Suprapubic skin (tissue), 4 donors: ENCODE results near the gene GEMIN8. TPM values are rescaled to one million over a fixed set of nuclear protein-coding genes. Genes with fewer than 3 reads are reported as not detected.

Experiments used
- DNase-seq, 2 donors: peaks; one replicate each; pipeline ENCODE4 v3.0.0-alpha.2; 2019; ENCODE audit warnings: low spot score in 2 of 2
- H3K27ac ChIP-seq: fragments of 200-600 bp; sonication (generic); one replicate; pipeline ENCODE4 v1.5.1; 2019
- H3K27me3 ChIP-seq: fragments of 200-600 bp; sonication (generic); one replicate; pipeline ENCODE4 v1.5.1; 2019
- H3K36me3 ChIP-seq: fragments of 200-600 bp; sonication (generic); one replicate; pipeline ENCODE4 v1.5.1; 2019
- H3K4me1 ChIP-seq: fragments of 200-600 bp; sonication (generic); one replicate; pipeline ENCODE4 v1.5.1; 2019
- H3K4me3 ChIP-seq: fragments of 200-600 bp; sonication (generic); one replicate; pipeline ENCODE4 v1.5.1; 2019; ENCODE audit warnings: mild to moderate bottlenecking
- H3K9me3 ChIP-seq: fragments of 200-600 bp; sonication (generic); one replicate; pipeline ENCODE4 v1.5.1; 2019
- CTCF ChIP-seq, 2 donors: fragments of 200-600 bp in 1 of 2; fragments of 450-650 bp in 1 of 2; sonication (generic) in 1 of 2; IDR thresholded peaks; one replicate each; pipeline ENCODE4 v1.5.1; 2016 to 2019; ENCODE audit warnings: antibody characterized with exemption in 2 of 2, mild to moderate bottlenecking in 1 of 2, moderate library complexity in 1 of 2
- EP300 ChIP-seq: sonication (generic); formaldehyde crosslinking; IDR thresholded peaks from one replicate; pipeline ENCODE4 v1.6.1; 2017; ENCODE audit warnings: antibody characterized with exemption
- POLR2A ChIP-seq, 2 donors: fragments of 450-650 bp; IDR thresholded peaks; one replicate each; pipeline ENCODE4 v1.6.1; 2017; ENCODE audit warnings: antibody characterized with exemption in 2 of 2, mild to moderate bottlenecking in 2 of 2, moderate library complexity in 2 of 2
- POLR2AphosphoS5 ChIP-seq, 3 donors: sonication (generic); formaldehyde crosslinking; IDR thresholded peaks; one replicate each; pipeline ENCODE4 v1.6.1; 2017; ENCODE audit warnings: antibody characterized with exemption in 3 of 3
- WGBS: methylation state at CpG from one replicate; pipeline ENCODE4 v1.1.5; 2018; 5-methylcytosine and 5-hydroxymethylcytosine counted together
- total RNA-seq, 4 donors: library from RNA; depleted of rRNA; stranded (reverse); fragments of >200 nt; gene quantifications; one replicate each; pipeline ENCODE4 v1.1.0, GENCODE V29; 2016

GEMIN8 gene
- 10 to 100 TPM; 19.2 to 36.2 (median 22.3) TPM for total RNA-seq

GRCh38 chrX:14029425-14030173 lies at the start of gene GEMIN8:
Gene GEMIN8, minus strand, starts transcription at chrX:14029892. Its CDS starts 8,414 bp downstream, at chrX:14021478.
- Histone ChIP-seq H3K36me3 (no peaks in the 10 kb centered on the region), H3K4me3 (peak within 1 kb of the TSS; percentile 61), H3K27ac (peak within 1 kb of the TSS; percentile 88), H3K4me1 (peaks cover 22% of the 10 kb centered on the region), H3K27me3 (no peaks in the 10 kb centered on the region), H3K9me3 (no peaks in the 10 kb centered on the region)
- TF ChIP-seq POLR2A (IDR thresholded peaks at IDR 0.05) (peak in 1 of 2 donors; percentile 36), POLR2AphosphoS5 (IDR thresholded peaks at IDR 0.05) (peak in 2 of 3 donors; percentile 66 to 69), CTCF (IDR thresholded peaks at IDR 0.05) (no peak), EP300 (no peak)
- WGBS = 1% methylated on average over 46 of the region's 67 CpGs
- peak; percentile 88 to 90 for DNase-seq

GRCh38 chrX:14076639-14077038 lies 46.9 kb upstream of the GEMIN8 start:
- Histone ChIP-seq H3K9me3 (no peaks in the 10 kb centered on the region), H3K4me1 (no peaks in the 10 kb centered on the region), H3K27me3 (no peaks in the 10 kb centered on the region), H3K27ac (no peak overlapping the region), H3K4me3 (no peak overlapping the region), H3K36me3 (no peaks in the 10 kb centered on the region)
- no peak for DNase-seq
- TF ChIP-seq CTCF (IDR thresholded peaks at IDR 0.05) = no peak
- no peak for TF ChIP-seq EP300
- no peak for TF ChIP-seq POLR2AphosphoS5 (IDR thresholded peaks at IDR 0.05)
- TF ChIP-seq POLR2A (IDR thresholded peaks at IDR 0.05) = no peak

GRCh38 chrX:14073556-14073955 lies 43.9 kb upstream of the GEMIN8 start:
- Histone ChIP-seq H3K9me3 (no peaks in the 10 kb centered on the region), H3K4me1 (no peaks in the 10 kb centered on the region), H3K36me3 (no peaks in the 10 kb centered on the region), H3K27me3 (no peaks in the 10 kb centered on the region), H3K27ac (no peak overlapping the region), H3K4me3 (no peak overlapping the region)
- TF ChIP-seq EP300 = no peak
- no peak for TF ChIP-seq POLR2AphosphoS5 (IDR thresholded peaks at IDR 0.05)
- TF ChIP-seq CTCF (IDR thresholded peaks at IDR 0.05) = no peak
- TF ChIP-seq POLR2A (IDR thresholded peaks at IDR 0.05) = no peak
- no peak for DNase-seq

GRCh38 chrX:14073071-14073470 lies 43.4 kb upstream of the GEMIN8 start:
- Histone ChIP-seq H3K27me3 (no peaks in the 10 kb centered on the region), H3K4me3 (no peak overlapping the region), H3K27ac (no peak overlapping the region), H3K36me3 (no peaks in the 10 kb centered on the region), H3K4me1 (no peaks in the 10 kb centered on the region), H3K9me3 (no peaks in the 10 kb centered on the region)
- no peak for DNase-seq
- WGBS = 19% methylated on average over 1 of the region's 1 CpG
- no peak for TF ChIP-seq EP300
- no peak for TF ChIP-seq CTCF (IDR thresholded peaks at IDR 0.05)
- TF ChIP-seq POLR2A (IDR thresholded peaks at IDR 0.05) = no peak
- TF ChIP-seq POLR2AphosphoS5 (IDR thresholded peaks at IDR 0.05) = no peak

- 80% methylated on average over 8 of the region's 21 CpGs for WGBS
- no peak for DNase-seq
- Histone ChIP-seq H3K36me3 (no peaks in the 10 kb centered on the region), H3K27me3 (no peaks in the 10 kb centered on the region), H3K27ac (no peak overlapping the region), H3K4me1 (no peaks in the 10 kb centered on the region), H3K4me3 (no peak overlapping the region), H3K9me3 (no peaks in the 10 kb centered on the region)
- TF ChIP-seq EP300 (no peak), CTCF (IDR thresholded peaks at IDR 0.05) (no peak)
Observed at GRCh38 chrX:14065800-14066199, 36.1 kb upstream of the GEMIN8 start.
